SK-N-MC (cell line): ENCODE data around the gene POLD2.

ENCODE experiments used
- FOXP2 ChIP-seq: optimal IDR thresholded peaks from 2 replicates; pipeline ENCODE3; 2011; ENCODE audit warnings: mild to moderate bottlenecking, moderate library complexity; ENCODE audit not compliant: insufficient read depth; ENCODE audit errors: extremely low read length, control extremely low read depth
- POLR2AphosphoS5 ChIP-seq: IDR thresholded peaks from 2 replicates; pipeline ENCODE4 v1.6.1; 2012; ENCODE audit warnings: mild to moderate bottlenecking, low read depth, low read length, borderline replicate concordance

- TF ChIP-seq POLR2AphosphoS5 (no peak), FOXP2 (no peak)
Observed at GRCh38 chr7:44078521-44078920, 44.8 kb downstream of the POLD2 start.
